ENCODE data around the gene DNAJC6. TPM values are rescaled to one million over a fixed set of nuclear protein-coding genes. Genes with fewer than 3 reads are reported as not detected.

Gene DNAJC6
- polyA plus RNA-seq, 1 donor (not counting 4 experiments of a cell fraction or from before 2014, with no cell fraction given), result 7.7 TPM

GRCh38 chr1:65457868-65458267, 148.5 kb downstream of the DNAJC6 start:
- Histone ChIP-seq H4K20me1 (ENCODE audit: control insufficient read depth, extremely low read depth, insufficient read depth, low read length) (no peaks in the 10 kb centered on the region), H3K4me2 (ENCODE audit: control insufficient read depth, extremely low read depth, insufficient read depth, low read depth, low read length) (no peak overlapping the region), H3K9ac (ENCODE audit: control insufficient read depth, extremely low read depth, insufficient read depth, low read length) (no peak overlapping the region), H3K4me1 (ENCODE audit: control insufficient read depth, extremely low read depth, insufficient read depth, low read length) (peaks cover 4% of the 10 kb centered on the region), H3K27me3 (ENCODE audit: control insufficient read depth, extremely low read depth, insufficient read depth, low read length) (no peaks in the 10 kb centered on the region), H3K36me3 (ENCODE audit: control insufficient read depth in 2 of 2, extremely low read depth in 1 of 2, insufficient read depth in 2 of 2, low read length in 2 of 2) (no peaks in the 10 kb centered on the region), H3K9me1 (ENCODE audit: control insufficient read depth, extremely low read depth, insufficient read depth, low read length) (no peaks in the 10 kb centered on the region), H3K79me2 (ENCODE audit: control insufficient read depth, insufficient read depth, low read length) (no peaks in the 10 kb centered on the region), H2AFZ (ENCODE audit: control insufficient read depth, low read length) (no peak overlapping the region), H3K27ac (ENCODE audit: control insufficient read depth, insufficient read depth, low read length) (no peak overlapping the region), H3K4me3 (ENCODE audit: control insufficient read depth in 2 of 3, extremely low read depth in 1 of 3, insufficient read depth in 2 of 3, low read depth in 1 of 3, low read length in 3 of 3) (no peak overlapping the region), H3K9me3 (ENCODE audit: control insufficient read depth, low read depth, low read length) (no peaks in the 10 kb centered on the region)
- dilution Hi-C loops (cut with MboI; ENCODE audit: extremely low pct_ligation_motif_present, low sequenced_read_pairs), result no loop called here
- no peak for DNase-seq (ENCODE audit: low read depth, low spot score)
- TF ChIP-seq EZH2 (IDR thresholded peaks at IDR 0.05; ENCODE audit: low read length) (no peak), CTCF (optimal IDR thresholded peaks at IDR 0.05 in 1 of 3, IDR thresholded peaks at IDR 0.05 in 1 of 3, conservative IDR thresholded peaks at IDR 0.05 in 1 of 3; ENCODE audit: extremely low read depth in 1 of 3, insufficient read depth in 2 of 3, low read length in 3 of 3) (no peak)
- FAIRE-seq, result no peak

DNA sequence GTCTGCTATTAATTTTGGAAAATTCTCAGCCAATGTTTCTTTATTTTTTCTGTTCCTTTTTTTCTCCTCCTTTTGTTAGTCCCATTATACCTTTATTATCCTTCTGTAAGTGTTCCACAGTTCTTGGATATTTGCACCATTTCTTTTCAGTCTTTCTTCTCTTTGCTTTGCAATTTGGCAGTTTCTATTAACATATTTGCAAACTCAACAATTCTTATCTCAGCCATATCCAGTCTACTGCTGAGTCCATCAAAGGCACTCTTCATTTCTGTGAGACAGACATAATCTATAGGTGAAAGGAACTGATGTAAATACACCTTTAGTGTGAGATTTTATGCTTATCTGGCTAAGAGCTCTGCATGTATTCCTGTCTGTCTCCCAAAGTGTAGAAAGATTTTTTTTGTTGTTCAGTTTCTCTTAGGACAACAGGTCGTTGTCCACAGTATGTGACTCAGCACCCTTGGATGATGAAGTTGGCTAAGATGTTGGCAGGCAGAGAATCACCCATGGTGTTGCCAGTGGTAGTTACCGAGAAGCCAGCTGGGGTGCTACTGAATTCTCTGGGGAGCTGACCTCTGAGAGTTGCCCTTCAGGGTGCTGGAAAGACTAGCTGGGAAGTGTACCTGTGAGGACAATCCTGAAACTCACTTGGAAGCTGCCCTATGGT, 149.5 kb downstream of the DNAJC6 start:
- H3K79me2 ChIP-seq (ENCODE audit: control insufficient read depth, insufficient read depth, low read length), result no peaks in the 10 kb centered on the region
- H3K4me1 ChIP-seq (ENCODE audit: control insufficient read depth, extremely low read depth, insufficient read depth, low read length), result peaks cover 4% of the 10 kb centered on the region
- H3K27ac ChIP-seq (ENCODE audit: control insufficient read depth, insufficient read depth, low read length), result no peak overlapping the region
- H2AFZ ChIP-seq (ENCODE audit: control insufficient read depth, low read length), result no peak overlapping the region
- H3K36me3 ChIP-seq (ENCODE audit: control insufficient read depth in 2 of 2, extremely low read depth in 1 of 2, insufficient read depth in 2 of 2, low read length in 2 of 2), result no peaks in the 10 kb centered on the region
- no peak overlapping the region for H3K4me3 ChIP-seq (ENCODE audit: control insufficient read depth in 2 of 3, extremely low read depth in 1 of 3, insufficient read depth in 2 of 3, low read depth in 1 of 3, low read length in 3 of 3)
- H3K9ac ChIP-seq (ENCODE audit: control insufficient read depth, extremely low read depth, insufficient read depth, low read length), result no peak overlapping the region
- no peak overlapping the region for H3K4me2 ChIP-seq (ENCODE audit: control insufficient read depth, extremely low read depth, insufficient read depth, low read depth, low read length)
- H4K20me1 ChIP-seq (ENCODE audit: control insufficient read depth, extremely low read depth, insufficient read depth, low read length), result no peaks in the 10 kb centered on the region
- no peak for FAIRE-seq
- no peaks in the 10 kb centered on the region for H3K27me3 ChIP-seq (ENCODE audit: control insufficient read depth, extremely low read depth, insufficient read depth, low read length)
- H3K9me1 ChIP-seq (ENCODE audit: control insufficient read depth, extremely low read depth, insufficient read depth, low read length), result no peaks in the 10 kb centered on the region
- TF ChIP-seq EZH2 (IDR thresholded peaks at IDR 0.05; ENCODE audit: low read length) (no peak), CTCF (optimal IDR thresholded peaks at IDR 0.05 in 1 of 3, IDR thresholded peaks at IDR 0.05 in 1 of 3, conservative IDR thresholded peaks at IDR 0.05 in 1 of 3; ENCODE audit: extremely low read depth in 1 of 3, insufficient read depth in 2 of 3, low read length in 3 of 3) (no peak)
- dilution Hi-C loops (cut with MboI; ENCODE audit: extremely low pct_ligation_motif_present, low sequenced_read_pairs), result no loop called here
- H3K9me3 ChIP-seq (ENCODE audit: control insufficient read depth, low read depth, low read length), result no peaks in the 10 kb centered on the region
- DNase-seq (ENCODE audit: low read depth, low spot score), result no peak

Data from keratinocyte (primary cell).